Stimulated activated CD8-positive, alpha-beta memory T cell treated with anti-CD3 and anti-CD28 coated beads, Interleukin-12 subunit alpha, Interleukin-12 subunit beta, amount 100 ng/mL, for 24 hours (primary cell): ENCODE results near the gene COL5A1.
"Not testable (repeated sequence)": the region's sequence is repeated elsewhere in the genome, so short reads cannot be mapped to it uniquely, and the experiment has no call there.

Experiments used
- DNase-seq: peaks from one replicate; pipeline ENCODE4 v3.0.0-alpha.2; 2020; ENCODE audit errors: extremely low read depth

Gene COL5A1

DNA sequence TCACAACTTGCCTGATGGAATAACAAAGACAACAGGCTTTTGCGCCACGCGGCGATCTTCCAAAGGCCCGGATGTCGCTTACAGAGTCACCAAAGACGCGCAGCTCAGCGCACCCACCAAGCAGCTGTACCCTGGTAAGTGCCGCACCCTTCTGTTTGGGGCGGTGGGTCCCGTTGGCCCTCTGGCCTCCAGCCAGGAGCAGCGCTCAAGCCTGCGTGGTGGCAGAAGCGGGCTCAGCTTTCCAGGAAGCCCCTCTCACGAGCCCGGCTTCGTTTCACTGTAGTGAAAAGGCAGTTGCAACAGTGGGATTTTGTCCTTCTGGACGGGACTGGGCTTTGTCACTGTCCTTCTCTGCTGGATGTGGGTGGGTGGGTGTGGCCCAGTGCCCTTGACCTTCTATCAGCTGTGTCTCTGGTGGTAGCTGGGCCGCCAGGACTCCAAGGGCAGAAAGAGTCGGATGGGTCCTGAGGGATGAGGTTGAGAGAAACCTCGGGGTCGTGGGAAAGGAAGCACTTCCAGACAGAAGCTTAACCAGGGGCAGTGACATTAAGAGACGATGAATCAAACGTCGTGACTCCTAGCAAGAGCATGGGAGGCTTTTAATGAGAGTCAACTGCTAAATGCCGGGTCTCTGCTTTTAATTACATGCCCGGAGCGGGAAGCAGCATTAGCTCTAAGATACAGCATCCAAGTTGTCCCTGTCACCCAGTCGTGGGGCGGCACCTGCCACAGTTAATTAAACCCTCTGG is 49.5 kb downstream of the COL5A1 start:
- no peak for DNase-seq

DNA sequence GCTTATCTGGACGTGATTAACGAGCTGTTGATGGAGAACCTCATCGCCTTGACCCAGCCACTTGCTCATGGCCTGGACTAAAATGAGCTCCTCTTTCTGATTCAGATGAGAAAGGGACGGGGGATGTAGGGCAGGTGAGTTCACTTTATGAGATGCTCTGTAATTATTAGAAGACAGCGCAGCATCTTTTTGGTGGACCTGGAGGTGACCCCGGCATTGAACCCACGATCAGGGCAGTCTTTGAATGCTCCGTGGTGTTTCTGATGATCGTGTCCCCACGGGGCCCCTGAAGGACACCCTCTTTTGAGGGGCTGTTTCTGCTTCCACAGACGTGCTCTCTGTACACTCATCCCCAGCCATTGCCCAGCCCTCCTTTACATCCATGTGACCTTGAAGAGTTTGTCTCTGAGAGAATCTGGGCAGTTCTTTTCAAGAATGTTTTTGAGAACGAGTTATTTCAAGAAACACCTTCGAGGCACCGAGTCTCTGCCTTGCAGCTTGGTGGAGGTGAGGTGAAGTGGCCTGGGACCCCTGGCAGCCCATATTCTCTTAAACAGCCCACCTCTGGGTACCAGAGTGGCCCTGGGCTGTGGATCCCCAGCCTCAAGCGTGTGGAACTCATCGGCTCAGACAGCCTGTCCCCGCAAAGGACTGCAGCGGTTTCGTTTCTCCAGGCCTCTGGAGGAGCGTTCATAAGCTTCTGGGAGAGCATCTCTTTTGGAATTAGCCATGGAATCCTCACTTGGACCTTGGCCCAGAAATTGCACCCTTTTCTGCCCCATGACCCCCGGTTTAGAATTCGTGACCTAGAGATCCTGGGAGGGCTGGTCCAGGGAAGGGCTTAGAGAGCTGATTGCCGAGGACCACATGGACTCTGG is 50.3 kb downstream of the COL5A1 start:
- DNase-seq, result no peak

DNA sequence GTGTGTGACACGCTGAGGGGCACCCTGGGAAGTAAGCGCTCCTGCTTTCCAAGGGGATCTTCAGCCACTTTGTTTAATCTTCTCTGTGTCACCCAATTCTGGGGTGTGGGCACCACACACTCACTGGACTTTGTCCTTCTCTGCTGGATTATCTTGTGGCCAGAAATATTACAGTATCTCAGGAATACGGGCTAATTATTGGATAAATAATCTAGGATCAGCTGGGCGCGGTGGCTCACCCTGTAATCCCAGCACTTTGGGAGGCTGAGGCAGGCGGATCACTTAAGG is 50.9 kb downstream of the COL5A1 start:
- no peak for DNase-seq

DNA sequence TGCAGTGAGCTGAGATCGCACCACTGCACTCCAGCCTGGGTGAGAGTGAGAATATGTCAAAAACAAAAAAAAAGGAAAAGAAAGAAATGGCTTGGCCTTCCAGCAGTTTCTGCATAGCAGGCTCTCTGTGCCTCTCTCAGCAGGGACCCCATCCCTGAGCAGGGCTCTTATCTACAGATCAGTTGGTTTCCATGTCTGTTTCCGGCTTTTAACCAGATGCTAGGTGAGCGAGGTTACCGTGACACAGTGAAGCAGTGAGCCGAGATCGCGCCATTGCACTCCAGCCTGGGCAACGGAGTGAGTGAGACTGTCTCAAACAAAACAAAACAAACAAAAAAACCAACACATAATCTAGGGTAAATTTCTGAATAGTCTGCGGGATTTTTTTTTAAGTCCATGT is 51.4 kb downstream of the COL5A1 start:
- no peak for DNase-seq

DNA sequence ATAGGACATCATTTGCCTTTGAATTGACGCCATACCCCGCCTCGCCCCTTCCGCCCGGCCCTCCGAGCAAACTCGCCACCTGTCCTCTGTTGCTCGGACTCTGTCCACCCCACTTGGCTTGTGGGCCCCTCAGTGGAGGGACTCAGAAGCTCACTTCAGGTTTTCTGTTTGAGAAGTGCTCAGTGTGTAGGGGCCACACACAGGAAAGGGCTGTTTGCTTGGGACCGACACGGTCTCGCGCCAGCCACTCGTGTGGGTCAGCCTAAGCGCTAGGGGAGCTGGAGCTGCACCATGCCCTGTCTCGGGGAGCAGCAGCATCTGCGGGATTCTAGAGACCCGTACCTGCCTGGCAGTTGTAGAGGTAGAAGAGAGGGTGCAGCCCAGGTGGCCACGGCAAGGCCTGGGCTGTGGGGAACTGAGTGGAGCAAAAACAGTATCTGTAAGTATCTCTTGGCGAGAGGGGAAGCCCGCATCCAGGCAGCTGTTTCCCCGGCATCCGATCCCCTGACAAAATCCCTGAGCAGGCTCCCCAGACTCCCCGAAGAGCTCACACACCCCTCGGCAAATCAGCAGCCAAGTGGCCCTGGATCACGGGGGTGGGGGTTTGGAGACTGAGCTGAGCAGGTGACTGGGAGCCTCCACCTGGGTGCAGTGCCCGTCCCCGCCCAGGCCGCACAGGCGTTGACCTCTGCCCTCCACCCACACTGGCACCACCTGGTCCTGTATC is 52.2 kb downstream of the COL5A1 start:
- DNase-seq, result no peak

DNA sequence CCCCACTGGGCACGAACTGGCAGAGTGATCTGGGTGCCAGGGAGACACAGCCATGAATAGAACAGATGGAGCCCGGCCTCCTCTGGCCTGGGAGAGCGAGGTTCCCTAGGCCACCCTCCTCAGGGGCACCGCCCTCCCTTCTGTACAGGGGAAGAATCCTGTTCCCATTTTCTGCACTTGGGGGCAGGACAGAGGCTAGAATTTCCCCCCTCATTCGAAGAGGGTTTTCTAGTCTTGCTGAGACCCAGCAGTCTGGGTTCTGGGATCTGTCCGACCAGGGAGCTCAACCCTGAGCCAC is 52.7 kb downstream of the COL5A1 start:
- DNase-seq, result no peak

DNA sequence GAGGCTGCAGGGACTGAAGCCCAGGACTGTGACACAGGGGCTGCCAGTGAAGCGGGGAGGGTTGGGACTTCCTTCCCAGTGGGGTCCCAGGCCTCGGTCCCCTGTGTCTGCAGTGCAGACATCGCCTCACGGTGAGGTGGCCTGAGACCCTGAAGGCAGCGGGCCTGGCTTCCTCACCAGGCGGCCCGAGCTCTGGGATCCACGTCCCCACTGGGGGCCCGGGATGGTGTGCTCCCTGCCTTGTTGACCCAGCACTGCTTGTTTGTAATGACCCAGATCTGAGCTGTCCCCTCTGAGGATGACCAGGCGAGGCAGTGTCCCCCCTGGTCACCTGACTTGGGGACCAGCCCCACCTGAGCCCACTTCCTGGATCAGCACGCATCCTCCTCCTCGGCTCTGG is 53.1 kb downstream of the COL5A1 start:
- DNase-seq, result no peak

DNA sequence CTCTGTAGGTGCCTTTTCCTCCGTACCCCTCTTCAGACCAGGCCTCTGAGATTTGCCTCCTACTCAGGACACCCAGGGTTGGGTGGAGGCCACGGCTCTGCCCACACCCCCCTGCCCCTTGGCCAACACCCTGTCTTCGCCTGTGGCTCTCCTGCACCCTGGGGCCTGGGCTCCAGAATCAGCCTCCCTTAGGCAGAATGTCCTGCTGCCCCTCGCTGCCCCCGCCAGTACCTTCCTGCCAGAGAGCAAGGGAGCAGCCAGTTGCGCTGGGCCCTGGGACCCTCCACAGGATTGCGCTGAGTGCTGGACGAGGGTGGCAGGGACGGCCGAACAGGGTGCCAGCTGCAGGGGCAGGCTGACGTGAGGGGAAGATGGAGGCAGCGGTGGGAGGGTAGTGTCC is 53.5 kb downstream of the COL5A1 start:
- no peak for DNase-seq

DNA sequence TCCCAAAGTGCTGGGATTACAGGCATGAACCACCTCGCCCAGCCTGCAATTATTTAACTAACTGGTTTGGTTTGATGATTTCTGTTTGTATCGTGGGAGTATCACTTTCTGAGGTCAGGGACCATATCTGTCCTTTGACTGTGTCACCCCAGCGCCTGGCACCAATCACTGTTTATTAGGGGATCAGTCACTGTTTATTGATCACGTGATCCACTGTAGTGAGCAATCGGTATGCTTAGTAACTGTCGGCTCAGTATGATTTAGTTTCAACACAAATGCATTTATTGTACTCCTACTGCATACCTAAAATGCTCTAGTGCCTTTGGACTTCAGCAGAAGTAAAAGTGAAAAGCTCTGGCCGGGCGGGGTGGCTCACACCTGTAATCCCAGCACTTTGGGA is 54.8 kb downstream of the COL5A1 start:
- DNase-seq, result no peak

DNA sequence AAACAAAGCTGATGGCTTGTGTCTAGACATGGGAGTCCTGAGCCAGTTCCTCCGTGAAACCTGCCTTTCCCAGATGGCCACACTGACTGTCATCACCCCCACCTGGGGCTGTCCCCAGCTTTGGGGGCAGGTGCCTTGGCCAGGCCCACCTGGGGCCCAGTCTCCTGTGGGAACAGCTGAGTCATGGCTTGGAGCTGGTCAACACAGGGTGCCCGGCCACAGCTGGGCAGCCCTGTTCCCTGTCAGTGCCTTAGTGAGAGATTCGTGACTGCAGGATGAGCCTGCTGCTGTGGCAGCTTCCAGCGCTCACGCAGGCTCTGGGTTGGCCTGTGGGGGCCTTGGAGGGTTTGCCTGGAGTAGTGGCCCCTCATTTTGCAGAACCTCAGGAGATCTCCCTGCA is 56.5 kb downstream of the COL5A1 start:
- DNase-seq, result no peak

DNA sequence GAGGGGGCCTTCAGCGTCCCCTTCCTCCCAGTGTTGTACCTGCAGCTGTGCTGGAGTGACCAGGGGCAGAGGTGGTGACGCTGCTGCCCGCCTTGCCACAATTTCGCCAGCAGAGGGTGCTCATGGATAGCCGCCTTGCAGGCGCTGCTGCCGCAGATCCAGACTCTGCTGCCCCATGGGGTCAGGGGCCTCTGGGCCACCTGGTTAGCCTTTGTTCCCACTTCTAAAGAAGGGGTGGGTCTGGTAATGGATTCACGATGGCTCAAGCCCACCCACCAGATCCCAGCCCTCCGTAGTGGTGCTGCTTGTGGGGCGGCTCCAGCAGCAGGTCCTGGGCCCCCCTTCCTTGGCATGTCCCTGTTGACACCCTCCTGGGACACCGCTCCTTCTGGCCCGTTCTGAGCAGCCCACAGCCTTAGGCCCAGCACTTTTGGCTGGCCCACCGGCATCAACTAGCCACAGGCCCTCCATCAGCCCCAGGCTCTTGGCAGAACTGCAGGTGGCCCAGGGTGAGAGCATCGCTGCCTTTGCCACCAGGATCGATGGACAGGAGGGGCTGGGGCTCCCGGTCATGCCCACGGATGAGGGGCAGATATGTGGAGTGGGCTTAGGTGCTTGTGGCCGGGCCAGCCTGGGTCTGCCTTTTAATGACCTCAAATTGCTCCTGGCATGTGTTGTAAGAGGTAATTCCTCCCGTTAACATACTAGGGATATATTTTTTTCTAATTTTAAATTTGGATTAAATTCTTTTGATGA is 57.2 kb downstream of the COL5A1 start:
- no peak for DNase-seq

DNA sequence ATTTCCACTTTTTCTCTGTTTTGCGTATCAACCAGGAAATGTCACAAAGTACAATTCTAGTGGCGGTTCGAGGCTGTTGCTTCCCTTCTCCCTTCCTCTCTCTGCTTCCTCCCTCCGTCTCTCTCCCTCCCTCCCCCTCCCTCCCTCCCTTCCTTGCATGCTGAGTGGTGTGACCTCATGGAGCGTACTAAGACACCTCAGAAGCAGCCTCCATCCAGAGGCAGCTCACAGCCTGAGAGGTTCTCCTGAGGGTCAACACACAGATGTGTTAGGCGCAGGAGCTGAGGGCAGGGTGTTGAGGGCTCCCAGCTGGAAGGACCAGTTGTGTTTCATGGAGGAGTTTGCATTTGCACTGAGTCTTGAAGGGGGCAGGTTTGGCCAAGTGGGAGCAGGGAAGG is 57.7 kb downstream of the COL5A1 start:
- DNase-seq, result no peak

DNA sequence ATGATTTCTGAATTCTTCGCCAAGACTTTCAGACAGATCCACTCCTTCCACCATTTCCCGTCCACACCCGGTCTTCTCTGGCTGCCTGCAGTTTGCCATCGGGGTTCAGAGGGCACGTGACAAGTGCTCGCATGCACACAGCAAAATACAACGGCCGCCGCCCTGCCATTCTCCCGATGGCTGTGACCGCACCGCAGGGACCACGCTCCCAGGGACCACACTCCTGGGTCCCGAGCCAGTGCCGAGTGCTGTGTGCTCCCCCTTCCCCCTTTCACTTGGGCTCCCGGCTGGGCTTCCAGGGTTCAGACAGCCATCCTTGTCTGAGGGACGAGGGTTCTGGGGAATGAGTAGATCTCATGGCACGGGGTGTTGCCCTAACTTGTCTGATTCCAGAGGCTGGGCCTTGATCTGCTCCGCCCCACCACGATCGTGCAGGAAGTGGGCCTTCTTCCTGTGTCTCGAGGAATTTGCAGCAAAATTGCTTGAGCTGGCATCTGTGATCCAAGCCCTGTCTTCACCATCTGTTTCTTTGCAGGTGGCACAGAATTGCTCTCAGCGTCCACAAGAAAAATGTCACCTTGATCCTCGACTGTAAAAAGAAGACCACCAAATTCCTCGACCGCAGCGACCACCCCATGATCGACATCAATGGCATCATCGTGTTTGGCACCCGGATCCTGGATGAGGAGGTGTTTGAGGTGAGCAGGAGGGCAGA is 59.2 kb downstream of the COL5A1 start:
- no peak for DNase-seq

DNA sequence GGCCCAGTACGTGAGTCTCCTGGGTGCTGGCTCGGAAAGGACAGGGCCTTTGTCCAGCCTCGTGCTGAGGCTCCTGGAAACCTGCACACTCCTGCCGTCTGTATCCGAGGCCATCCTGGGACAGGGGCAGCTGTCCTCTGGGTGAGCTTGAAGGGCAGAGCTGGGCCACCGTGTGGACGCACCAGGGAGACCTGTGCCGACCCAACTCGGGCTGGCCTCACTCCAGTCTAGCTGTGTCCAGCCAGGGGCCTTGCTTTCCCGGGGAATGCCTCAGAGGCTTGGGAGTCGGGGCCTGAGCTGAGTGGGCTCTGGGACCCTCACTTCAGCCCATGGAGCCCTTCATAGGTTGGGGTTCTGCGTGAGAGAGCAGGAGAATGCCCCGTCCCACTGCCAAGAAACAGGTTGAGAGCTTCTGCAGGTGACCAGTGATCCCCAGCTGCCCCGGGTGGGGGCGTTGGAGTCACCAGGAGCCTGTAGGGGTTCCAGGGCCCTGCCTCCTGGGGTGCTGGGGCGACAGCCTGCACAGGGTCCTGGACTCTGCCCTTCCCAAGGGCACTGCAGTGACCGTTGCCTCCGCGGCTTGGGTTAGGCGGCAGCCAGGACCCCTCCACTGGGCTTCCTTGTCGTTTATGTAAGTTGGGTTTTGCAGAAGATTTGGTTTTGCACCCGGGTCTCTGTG is 60.1 kb downstream of the COL5A1 start:
- no peak for DNase-seq

DNA sequence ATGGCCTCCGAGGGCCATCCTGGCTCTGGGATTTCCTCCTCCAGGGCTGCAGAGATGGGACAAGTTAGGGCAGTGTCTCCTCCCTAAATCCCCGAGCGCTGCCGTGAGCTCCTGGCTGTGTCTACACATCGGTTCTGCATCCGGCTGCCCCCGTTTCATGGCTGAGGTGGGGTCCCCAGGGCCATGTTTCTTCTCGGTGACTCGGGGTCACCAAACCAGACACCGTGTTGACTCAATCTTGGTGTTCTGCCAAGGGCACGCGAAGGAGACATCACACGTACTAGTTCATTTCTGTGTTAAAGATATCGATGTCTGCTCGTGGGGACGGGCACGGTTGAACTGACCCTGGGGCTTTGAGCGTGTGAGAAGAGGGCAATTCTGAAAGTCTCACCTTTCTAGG is 60.7 kb downstream of the COL5A1 start:
- no peak for DNase-seq

DNA sequence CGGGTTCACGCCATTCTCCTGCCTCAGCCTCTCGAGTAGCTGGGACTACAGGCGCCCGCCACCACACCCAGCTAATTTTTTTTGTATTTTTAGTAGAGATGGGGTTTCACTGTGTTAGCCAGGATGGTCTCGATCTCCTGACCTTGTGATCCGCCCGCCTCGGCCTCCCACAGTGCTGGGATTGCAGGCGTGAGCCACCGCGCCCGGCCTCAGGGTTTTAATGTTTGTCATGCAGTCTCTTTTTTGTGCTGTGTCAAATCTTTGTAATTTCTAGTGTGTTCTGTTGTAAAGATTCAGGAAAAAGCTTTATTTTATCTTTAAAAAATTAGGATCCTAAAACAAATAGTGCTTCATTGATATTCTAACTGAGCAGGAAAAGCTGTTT is 62.1 kb downstream of the COL5A1 start:
- DNase-seq, result not testable (repeated sequence)

DNA sequence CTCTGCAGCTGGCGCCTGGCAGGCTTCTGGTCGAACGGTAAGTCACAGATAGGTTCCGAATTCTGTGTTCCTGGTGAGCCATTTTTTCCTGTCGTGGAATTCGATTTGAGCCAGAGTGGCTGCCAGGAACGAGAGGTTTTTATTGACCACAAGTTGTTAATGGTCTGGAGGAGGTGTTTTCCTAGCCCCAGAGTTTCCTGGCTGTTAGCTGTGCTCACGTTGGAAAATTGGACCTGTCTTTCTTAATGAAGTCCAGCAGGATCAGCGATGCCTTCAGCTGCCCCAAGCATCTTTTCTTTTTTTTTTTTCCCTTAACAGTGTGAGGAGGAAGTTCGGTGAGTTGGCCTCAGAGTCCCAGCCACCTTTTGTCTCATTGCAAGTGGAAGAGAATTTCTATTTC is 62.9 kb downstream of the COL5A1 start:
- no peak for DNase-seq

DNA sequence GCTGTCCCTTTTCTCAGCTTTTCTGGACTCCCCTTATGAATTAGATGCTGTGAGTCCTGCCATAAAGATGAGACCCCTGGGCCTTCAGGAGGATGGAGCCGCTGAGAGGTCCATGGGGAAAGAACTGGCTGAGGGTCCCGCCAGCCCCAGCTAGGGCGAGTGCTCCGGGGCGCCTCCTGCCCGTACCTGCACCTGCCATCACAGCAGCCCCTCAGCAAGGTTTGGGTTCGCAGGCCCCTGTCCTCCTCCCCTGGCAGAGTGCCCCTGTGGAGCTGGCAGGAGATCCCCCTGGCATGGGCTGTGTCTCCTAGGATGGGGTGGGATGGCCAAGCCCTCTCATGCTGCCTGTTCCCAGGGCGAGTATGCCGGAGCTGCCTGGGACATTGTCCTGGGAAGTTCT is 64.2 kb downstream of the COL5A1 start:
- DNase-seq, result no peak

DNA sequence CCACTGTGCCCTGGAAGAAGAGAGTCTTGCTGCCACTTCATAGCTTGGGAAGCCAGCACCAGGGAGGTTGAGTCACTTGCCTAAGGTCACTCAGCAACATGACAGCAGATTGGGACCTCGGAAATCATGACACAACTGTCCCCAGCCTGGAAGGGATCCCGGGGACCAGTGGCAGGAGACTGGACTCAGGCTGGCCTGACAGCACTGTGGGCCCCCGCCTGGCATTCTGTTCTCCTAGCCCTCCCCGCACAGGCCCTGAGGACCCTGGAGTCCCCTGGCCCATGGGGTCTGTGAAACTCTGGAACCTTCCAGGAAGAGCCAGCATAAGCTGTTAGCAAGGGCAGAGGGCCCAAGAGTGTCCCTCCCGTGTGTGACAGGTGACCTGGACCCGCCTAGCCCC is 64.9 kb downstream of the COL5A1 start:
- no peak for DNase-seq

DNA sequence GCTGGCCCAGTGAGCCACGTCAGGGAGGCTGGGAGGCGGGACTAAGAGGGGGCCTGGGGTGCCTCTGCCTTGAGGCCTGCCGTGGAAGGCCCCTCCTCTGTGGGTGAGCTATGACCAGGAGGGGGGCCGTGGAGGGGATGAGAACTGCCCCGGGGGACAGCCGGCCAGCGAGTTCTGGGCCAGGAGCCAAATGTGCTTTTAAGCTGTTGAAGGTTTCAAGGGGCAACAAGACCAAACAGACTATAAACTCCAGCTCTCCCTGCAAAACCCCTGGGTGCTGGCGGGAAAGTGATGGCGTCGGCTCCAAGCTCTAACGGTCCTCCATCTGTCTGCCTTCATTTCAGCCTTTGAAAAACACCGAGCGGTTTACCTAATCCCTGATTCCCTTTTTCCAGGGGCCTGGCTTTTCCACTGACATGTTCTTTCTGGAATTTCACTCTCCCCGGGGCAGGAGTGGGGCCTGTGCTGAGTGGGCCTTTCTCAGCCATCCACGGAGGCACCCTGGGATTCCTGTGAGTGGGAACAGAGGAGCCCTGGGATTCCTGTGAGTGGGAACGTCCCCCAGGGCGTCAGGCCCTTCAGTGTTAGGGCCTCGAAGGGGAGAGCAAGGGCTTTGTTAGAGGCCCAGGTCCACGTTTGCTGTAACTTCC is 65.6 kb downstream of the COL5A1 start:
- DNase-seq, result no peak
